ENCODE results near the gene RAB31. TPM values are rescaled to one million over a fixed set of nuclear protein-coding genes. Genes with fewer than 3 reads are reported as not detected.

RAB31 gene
- total and polyA plus RNA-seq, 4 donors, result 21.5 to 114 (median 49.5) TPM

GRCh38 chr18:9878095-9878494 is 170.0 kb downstream of the RAB31 start:
- Histone ChIP-seq H3K4me3 (no peak overlapping the region), H3K27ac (ENCODE audit: low read depth in 1 of 2, low read length in 1 of 2) (no peak overlapping the region), H3K4me1 (ENCODE audit: control insufficient read depth in 5 of 5, insufficient read depth in 5 of 5, low read length in 5 of 5) (peaks cover 0 to 11% (median 0%) of the 10 kb centered on the region in 5 donors), H3K36me3 (ENCODE audit: control insufficient read depth in 4 of 4, insufficient read depth in 4 of 4, low read length in 4 of 4) (no peaks in the 10 kb centered on the region), H3K27me3 (ENCODE audit: control insufficient read depth in 3 of 3, insufficient read depth in 3 of 3, low read length in 2 of 3) (no peaks in the 10 kb centered on the region), H3K9me3 (ENCODE audit: control insufficient read depth in 4 of 4, insufficient read depth in 3 of 4, low read length in 3 of 4) (no peaks in the 10 kb centered on the region), H3K9ac (ENCODE audit: insufficient read depth in 1 of 2, low read length in 2 of 2) (no peak overlapping the region)
- ATAC-seq (ENCODE audit: insufficient read depth, low FRiP score), result no peak
- TF ChIP-seq CTCF (IDR thresholded peaks at IDR 0.05; ENCODE audit: control extremely low read depth, extremely low read depth), result no peak
- no peak for DNase-seq
- WGBS, 2 donors, result 93 to 95% methylated on average over 1 of the region's 1 CpG

GRCh38 chr18:9878783-9879242 is 170.7 kb downstream of the RAB31 start:
- DNase-seq (no peak), ATAC-seq (ENCODE audit: insufficient read depth, low FRiP score) (no peak)
- 95% methylated on average over 6 of the region's 6 CpGs for WGBS, 2 donors
- Histone ChIP-seq H3K36me3 (ENCODE audit: control insufficient read depth in 4 of 4, insufficient read depth in 4 of 4, low read length in 4 of 4) (no peaks in the 10 kb centered on the region), H3K4me3 (no peak overlapping the region), H3K9ac (ENCODE audit: insufficient read depth in 1 of 2, low read length in 2 of 2) (no peak overlapping the region), H3K4me1 (ENCODE audit: control insufficient read depth in 5 of 5, insufficient read depth in 5 of 5, low read length in 5 of 5) (peaks cover 0 to 11% (median 0%) of the 10 kb centered on the region in 5 donors), H3K9me3 (ENCODE audit: control insufficient read depth in 4 of 4, insufficient read depth in 3 of 4, low read length in 3 of 4) (no peaks in the 10 kb centered on the region), H3K27me3 (ENCODE audit: control insufficient read depth in 3 of 3, insufficient read depth in 3 of 3, low read length in 2 of 3) (no peaks in the 10 kb centered on the region), H3K27ac (ENCODE audit: low read depth in 1 of 2, low read length in 1 of 2) (no peak overlapping the region)
- TF ChIP-seq CTCF (IDR thresholded peaks at IDR 0.05; ENCODE audit: control extremely low read depth, extremely low read depth), result no peak

- WGBS, 2 donors, result 91 to 94% methylated on average over 6 of the region's 6 CpGs
- Histone ChIP-seq H3K4me1 (ENCODE audit: control insufficient read depth in 5 of 5, insufficient read depth in 5 of 5, low read length in 5 of 5) (peaks cover 0 to 4% (median 0%) of the 10 kb centered on the region in 5 donors), H3K27ac (ENCODE audit: low read depth in 1 of 2, low read length in 1 of 2) (no peak overlapping the region), H3K9me3 (ENCODE audit: control insufficient read depth in 4 of 4, insufficient read depth in 3 of 4, low read length in 3 of 4) (no peaks in the 10 kb centered on the region), H3K9ac (ENCODE audit: insufficient read depth in 1 of 2, low read length in 2 of 2) (no peak overlapping the region), H3K36me3 (ENCODE audit: control insufficient read depth in 4 of 4, insufficient read depth in 4 of 4, low read length in 4 of 4) (no peaks in the 10 kb centered on the region), H3K4me3 (no peak overlapping the region), H3K27me3 (ENCODE audit: control insufficient read depth in 3 of 3, insufficient read depth in 3 of 3, low read length in 2 of 3) (no peaks in the 10 kb centered on the region)
- no peak for TF ChIP-seq CTCF (IDR thresholded peaks at IDR 0.05; ENCODE audit: control extremely low read depth, extremely low read depth)
- ATAC-seq (ENCODE audit: insufficient read depth, low FRiP score), result no peak
- no peak for DNase-seq
These were observed 176.0 kb downstream of the RAB31 start for GRCh38 chr18:9884090-9884489.

- WGBS, 2 donors, result 79 to 88% methylated on average over 12 of the region's 12 CpGs
- no peaks in the 10 kb centered on the region for H3K9me3 ChIP-seq (ENCODE audit: control insufficient read depth in 4 of 4, insufficient read depth in 3 of 4, low read length in 3 of 4)
- H3K9ac ChIP-seq (ENCODE audit: insufficient read depth in 1 of 2, low read length in 2 of 2), result no peak overlapping the region
- no peak for TF ChIP-seq CTCF (IDR thresholded peaks at IDR 0.05; ENCODE audit: control extremely low read depth, extremely low read depth)
- ATAC-seq (ENCODE audit: insufficient read depth, low FRiP score) (no peak), DNase-seq (no peak)
- peaks cover 0 to 4% (median 0%) of the 10 kb centered on the region in 5 donors for H3K4me1 ChIP-seq (ENCODE audit: control insufficient read depth in 5 of 5, insufficient read depth in 5 of 5, low read length in 5 of 5)
- no peak overlapping the region for H3K27ac ChIP-seq (ENCODE audit: low read depth in 1 of 2, low read length in 1 of 2)
- H3K27me3 ChIP-seq (ENCODE audit: control insufficient read depth in 3 of 3, insufficient read depth in 3 of 3, low read length in 2 of 3), result no peaks in the 10 kb centered on the region
- H3K36me3 ChIP-seq (ENCODE audit: control insufficient read depth in 4 of 4, insufficient read depth in 4 of 4, low read length in 4 of 4), result no peaks in the 10 kb centered on the region
- H3K4me3 ChIP-seq, result no peak overlapping the region
These were observed 176.5 kb downstream of the RAB31 start for GRCh38 chr18:9884532-9885140.
